ENCODE measurements around the gene ORM1.
A peak's percentile ranks its signal among the peaks of the same experiment; 100 is the strongest.
"Not testable (repeated sequence)": the region's sequence is repeated elsewhere in the genome, so short reads cannot be mapped to it uniquely, and the experiment has no call there.

Gene ORM1

GRCh38 chr9:114322831-114323531, at the start of gene ORM1:
Gene ORM1, plus strand, starts transcription at chr9:114323098. Its CDS starts 36 bp downstream, at chr9:114323134.
- H3K36me3 ChIP-seq: not testable (repeated sequence)

GRCh38 chr9:114273461-114273881, 49.4 kb upstream of the ORM1 start:
- Histone ChIP-seq H3K27ac (no peak overlapping the region), H3K9ac (no peak overlapping the region), H3K4me2 (no peak overlapping the region), H3K4me3 (no peak overlapping the region), H3K4me1 (peaks cover under 1 to 21% (median 7%) of the 10 kb centered on the region in 10 experiments; a peak in 18 of 20 replicates), H3K9me3 (replicated peaks in 1 of 11) (no peaks in the 10 kb centered on the region), H3K27me3 (no peaks in the 10 kb centered on the region), H4K20me1 (peaks cover 0 to 13% (median 0%) of the 10 kb centered on the region in 11 experiments; a peak in 3 of 22 replicates), H3K36me3 (peaks cover 17 to 94% (median 68%) of the 10 kb centered on the region in 11 experiments)
- TF ChIP-seq Cebpa-rat (IDR thresholded peaks at IDR 0.05): no peak

More at GRCh38 chr9:114322831-114323531, at the start of gene ORM1:
- H3K9ac ChIP-seq; H3K4me1 ChIP-seq; H3K4me3 ChIP-seq; H4K20me1 ChIP-seq; H3K9me3 ChIP-seq (replicated peaks in 1 of 11); H3K4me2 ChIP-seq; H3K27ac ChIP-seq; H3K27me3 ChIP-seq: not testable (repeated sequence)

GRCh38 chr9:114274217-114274616, 48.7 kb upstream of the ORM1 start:
- Histone ChIP-seq H4K20me1 (peaks cover 0 to 13% (median 0%) of the 10 kb centered on the region in 11 experiments; a peak in 3 of 22 replicates), H3K27ac (no peak overlapping the region), H3K36me3 (peaks cover 17 to 91% (median 64%) of the 10 kb centered on the region in 11 experiments), H3K4me1 (peaks cover 6 to 25% (median 14%) of the 10 kb centered on the region in 10 experiments; a peak in 19 of 20 replicates), H3K4me3 (no peak overlapping the region), H3K9ac (no peak overlapping the region), H3K4me2 (no peak overlapping the region), H3K9me3 (replicated peaks in 1 of 11) (no peaks in the 10 kb centered on the region), H3K27me3 (no peaks in the 10 kb centered on the region)
- TF ChIP-seq Cebpa-rat (IDR thresholded peaks at IDR 0.05): no peak

GRCh38 chr9:114275246-114276004, 47.5 kb upstream of the ORM1 start:
- TF ChIP-seq Cebpa-rat (IDR thresholded peaks at IDR 0.05): no peak
- Histone ChIP-seq H3K27ac (no peak overlapping the region), H3K4me2 (no peak overlapping the region), H3K4me1 (peaks cover 6 to 37% (median 24%) of the 10 kb centered on the region in 10 experiments; a peak in 19 of 20 replicates), H3K9me3 (replicated peaks in 1 of 11) (no peaks in the 10 kb centered on the region), H4K20me1 (peaks cover 0 to 9% (median 0%) of the 10 kb centered on the region in 11 experiments; a peak in 3 of 22 replicates), H3K9ac (no peak overlapping the region), H3K27me3 (no peaks in the 10 kb centered on the region), H3K4me3 (no peak overlapping the region), H3K36me3 (peaks cover 17 to 84% (median 52%) of the 10 kb centered on the region in 11 experiments)

- Histone ChIP-seq H3K36me3 (peaks cover 17 to 84% (median 50%) of the 10 kb centered on the region in 11 experiments), H3K4me2 (peak overlapping the region in 3 of 11 experiments; percentile 28 to 34 (median 29); a peak in 4 of 22 replicates), H3K9ac (no peak overlapping the region), H3K4me3 (no peak overlapping the region), H3K4me1 (peaks cover 6 to 54% (median 41%) of the 10 kb centered on the region in 10 experiments; a peak in 19 of 20 replicates), H3K27ac (peak overlapping the region in 1 of 11 experiments; percentile 40; a peak in 1 of 22 replicates), H4K20me1 (peaks cover 0 to 9% (median 0%) of the 10 kb centered on the region in 11 experiments; a peak in 1 of 22 replicates), H3K27me3 (no peaks in the 10 kb centered on the region), H3K9me3 (replicated peaks in 1 of 11) (no peaks in the 10 kb centered on the region)
- TF ChIP-seq Cebpa-rat (IDR thresholded peaks at IDR 0.05): no peak
Observed at GRCh38 chr9:114276908-114277821, 45.7 kb upstream of the ORM1 start.

- Histone ChIP-seq H3K4me1 (peaks cover 6 to 64% (median 50%) of the 10 kb centered on the region in 10 experiments; a peak in 19 of 20 replicates), H3K36me3 (peaks cover 17 to 84% (median 62%) of the 10 kb centered on the region in 11 experiments), H4K20me1 (0 out of 22 replicates have a peak, but pooled peaks cover 0 to 5% (median 0%) of the 10 kb centered on the region in 11 experiments), H3K4me2 (peak overlapping the region; percentile 6 to 69 (median 58); a peak in 19 of 22 replicates), H3K9ac (no peak overlapping the region), H3K4me3 (no peak overlapping the region), H3K9me3 (replicated peaks in 1 of 11) (no peaks in the 10 kb centered on the region), H3K27ac (peak overlapping the region in 3 of 11 experiments; percentile 45 to 71 (median 57); a peak in 2 of 22 replicates), H3K27me3 (no peaks in the 10 kb centered on the region)
- no peak for TF ChIP-seq Cebpa-rat (IDR thresholded peaks at IDR 0.05)
Observed at GRCh38 chr9:114278356-114278755, 44.5 kb upstream of the ORM1 start.

GRCh38 chr9:114278881-114279570, 43.9 kb upstream of the ORM1 start:
- Histone ChIP-seq H3K4me2 (peak overlapping the region; percentile 6 to 69 (median 58); a peak in 20 of 22 replicates), H3K4me3 (no peak overlapping the region), H3K36me3 (peaks cover 17 to 84% (median 67%) of the 10 kb centered on the region in 11 experiments), H3K27ac (peak overlapping the region in 8 of 11 experiments; percentile 34 to 71 (median 50); a peak in 11 of 22 replicates), H3K27me3 (no peaks in the 10 kb centered on the region), H3K9me3 (replicated peaks in 1 of 11) (no peaks in the 10 kb centered on the region), H3K4me1 (peaks cover 6 to 64% (median 50%) of the 10 kb centered on the region in 10 experiments; a peak in 19 of 20 replicates), H4K20me1 (0 out of 22 replicates have a peak, but pooled peaks cover 0 to 5% (median 0%) of the 10 kb centered on the region in 11 experiments), H3K9ac (no peak overlapping the region)
- no peak for TF ChIP-seq Cebpa-rat (IDR thresholded peaks at IDR 0.05)

Measured in BLaER1 treated with 17β-estradiol and CSF1 and Interleukin-3, amounts not matched to agents 10 nM and 100 nM (cell line).